Measurements from ENCODE around the gene COL6A2.
"Not testable (repeated sequence)": the region's sequence is repeated elsewhere in the genome, so short reads cannot be mapped to it uniquely, and the experiment has no call there.

Gene COL6A2

GRCh38 chr21:46157987-46158451 lies 60.1 kb downstream of the COL6A2 start:
- no peak for DNase-seq

GRCh38 chr21:46158666-46159300 lies 60.9 kb downstream of the COL6A2 start:
- no peak for DNase-seq

- DNase-seq: no peak
These were observed 61.5 kb downstream of the COL6A2 start for GRCh38 chr21:46159390-46159789.

GRCh38 chr21:46159841-46160656 lies 62.1 kb downstream of the COL6A2 start:
- no peak for DNase-seq

GRCh38 chr21:46160657-46160906 lies 62.7 kb downstream of the COL6A2 start:
- no peak for DNase-seq

GRCh38 chr21:46160907-46161632 lies 63.2 kb downstream of the COL6A2 start:
- no peak for DNase-seq

GRCh38 chr21:46161633-46162592 lies 64.0 kb downstream of the COL6A2 start:
- DNase-seq: no peak

- no peak for DNase-seq
These were observed 65.5 kb downstream of the COL6A2 start for GRCh38 chr21:46163380-46163779.

GRCh38 chr21:46165098-46165497 lies 67.2 kb downstream of the COL6A2 start:
- DNase-seq: no peak

GRCh38 chr21:46168238-46168637 lies 70.3 kb downstream of the COL6A2 start:
- DNase-seq: no peak

GRCh38 chr21:46168659-46169386 lies 70.9 kb downstream of the COL6A2 start:
- no peak for DNase-seq

- DNase-seq: not testable (repeated sequence)
These were observed 72.7 kb downstream of the COL6A2 start for GRCh38 chr21:46170436-46171193.

- DNase-seq: no peak
These were observed 73.7 kb downstream of the COL6A2 start for GRCh38 chr21:46171585-46171984.

GRCh38 chr21:46171996-46172862 lies 74.3 kb downstream of the COL6A2 start:
- DNase-seq: no peak

GRCh38 chr21:46172863-46173528 lies 75.1 kb downstream of the COL6A2 start:
- DNase-seq: no peak

- no peak for DNase-seq
These were observed 75.7 kb downstream of the COL6A2 start for GRCh38 chr21:46173573-46173972.

GRCh38 chr21:46176443-46177129 lies 78.7 kb downstream of the COL6A2 start:
- not testable (repeated sequence) for DNase-seq

GRCh38 chr21:46178961-46179360 lies 81.0 kb downstream of the COL6A2 start:
- DNase-seq: no peak

Measured in amniotic stem cell (primary cell).